HG03159 (cell line): ENCODE results near the gene ACTN1.

Experiments used
- ATAC-seq: cut with Tn5 transposase; IDR thresholded peaks from one replicate; pipeline ENCODE4 v1.9.1; 2021; ENCODE audit warnings: mild to moderate bottlenecking, moderate library complexity; ENCODE audit not compliant: unreplicated experiment

Gene ACTN1

GRCh38 chr14:68937471-68938270, 41.4 kb downstream of the ACTN1 start:
- ATAC-seq = no peak

GRCh38 chr14:68936980-68937379, 42.1 kb downstream of the ACTN1 start:
- no peak for ATAC-seq

- ATAC-seq = no peak
Measured at GRCh38 chr14:68936476-68936875, 42.6 kb downstream of the ACTN1 start.

GRCh38 chr14:68935761-68936214, 43.3 kb downstream of the ACTN1 start:
- no peak for ATAC-seq

- ATAC-seq = no peak
Measured at GRCh38 chr14:68934066-68934465, 45.0 kb downstream of the ACTN1 start.

- ATAC-seq = no peak
Measured at GRCh38 chr14:68932686-68933085, 46.4 kb downstream of the ACTN1 start.

- no peak for ATAC-seq
Measured at GRCh38 chr14:68932231-68932630, 46.9 kb downstream of the ACTN1 start.

GRCh38 chr14:68931474-68932051, 47.5 kb downstream of the ACTN1 start:
- no peak for ATAC-seq

GRCh38 chr14:68931063-68931462, 48.0 kb downstream of the ACTN1 start:
- no peak for ATAC-seq

GRCh38 chr14:68929623-68930307, 49.3 kb downstream of the ACTN1 start:
- no peak for ATAC-seq

GRCh38 chr14:68928770-68929550, 50.1 kb downstream of the ACTN1 start:
- ATAC-seq = no peak

- ATAC-seq = no peak
Measured at GRCh38 chr14:68927956-68928675, 51.0 kb downstream of the ACTN1 start.

- no peak for ATAC-seq
Measured at GRCh38 chr14:68927089-68927488, 52.0 kb downstream of the ACTN1 start.

GRCh38 chr14:68926236-68926635, 52.9 kb downstream of the ACTN1 start:
- ATAC-seq = no peak

GRCh38 chr14:68925373-68925772, 53.7 kb downstream of the ACTN1 start:
- no peak for ATAC-seq

GRCh38 chr14:68924186-68925158, 54.6 kb downstream of the ACTN1 start:
- no peak for ATAC-seq

GRCh38 chr14:68922886-68923285, 56.2 kb downstream of the ACTN1 start:
- ATAC-seq = no peak

GRCh38 chr14:68922201-68922621, 56.9 kb downstream of the ACTN1 start:
- no peak for ATAC-seq

- no peak for ATAC-seq
Measured at GRCh38 chr14:68921666-68922065, 57.4 kb downstream of the ACTN1 start.
